WTC11 (cell line): ENCODE results near the gene RASAL2.

Source experiments
- CTCF ChIP-seq: fragments of 200-600 bp; IDR thresholded peaks from 2 replicates; pipeline ENCODE4 v1.8.0; 2022; ENCODE audit warnings: antibody characterized with exemption
- OVOL2 ChIP-seq: fragments of 250-450 bp; sonication (Bioruptor Pico); IDR thresholded peaks from 2 replicates; pipeline ENCODE4 v1.9.0; 2021; ENCODE audit warnings: mild to moderate bottlenecking, borderline replicate concordance
- USF2 ChIP-seq: sonication (generic); formaldehyde crosslinking; IDR thresholded peaks from 2 replicates; pipeline ENCODE4 v1.8.1; 2023; ENCODE audit warnings: mild to moderate bottlenecking, missing genetic modification reagents, moderate library complexity
- TF ChIP-seq, protein P1 (sequence below): fragments of 250-450 bp; sonication (Bioruptor Pico); IDR thresholded peaks from 2 replicates; pipeline ENCODE4 v1.9.0; 2021; ENCODE audit warnings: mild to moderate bottlenecking, borderline replicate concordance
- TF ChIP-seq, protein P2 (sequence below): sonication (generic); formaldehyde crosslinking; conservative IDR thresholded peaks from 2 replicates; pipeline ENCODE4 v1.8.1; 2022; ENCODE audit warnings: mild to moderate bottlenecking, missing genetic modification reagents
- TF ChIP-seq, protein P3 (sequence below): sonication (generic); formaldehyde crosslinking; IDR thresholded peaks from 2 replicates; pipeline ENCODE4 v1.8.1; 2022; ENCODE audit warnings: missing genetic modification reagents, borderline replicate concordance

- TF ChIP-seq CTCF (no peak), USF2 (CRISPR knock-in tag) (no peak), OVOL2 (no peak)
- TF ChIP-seq, protein P1, sequence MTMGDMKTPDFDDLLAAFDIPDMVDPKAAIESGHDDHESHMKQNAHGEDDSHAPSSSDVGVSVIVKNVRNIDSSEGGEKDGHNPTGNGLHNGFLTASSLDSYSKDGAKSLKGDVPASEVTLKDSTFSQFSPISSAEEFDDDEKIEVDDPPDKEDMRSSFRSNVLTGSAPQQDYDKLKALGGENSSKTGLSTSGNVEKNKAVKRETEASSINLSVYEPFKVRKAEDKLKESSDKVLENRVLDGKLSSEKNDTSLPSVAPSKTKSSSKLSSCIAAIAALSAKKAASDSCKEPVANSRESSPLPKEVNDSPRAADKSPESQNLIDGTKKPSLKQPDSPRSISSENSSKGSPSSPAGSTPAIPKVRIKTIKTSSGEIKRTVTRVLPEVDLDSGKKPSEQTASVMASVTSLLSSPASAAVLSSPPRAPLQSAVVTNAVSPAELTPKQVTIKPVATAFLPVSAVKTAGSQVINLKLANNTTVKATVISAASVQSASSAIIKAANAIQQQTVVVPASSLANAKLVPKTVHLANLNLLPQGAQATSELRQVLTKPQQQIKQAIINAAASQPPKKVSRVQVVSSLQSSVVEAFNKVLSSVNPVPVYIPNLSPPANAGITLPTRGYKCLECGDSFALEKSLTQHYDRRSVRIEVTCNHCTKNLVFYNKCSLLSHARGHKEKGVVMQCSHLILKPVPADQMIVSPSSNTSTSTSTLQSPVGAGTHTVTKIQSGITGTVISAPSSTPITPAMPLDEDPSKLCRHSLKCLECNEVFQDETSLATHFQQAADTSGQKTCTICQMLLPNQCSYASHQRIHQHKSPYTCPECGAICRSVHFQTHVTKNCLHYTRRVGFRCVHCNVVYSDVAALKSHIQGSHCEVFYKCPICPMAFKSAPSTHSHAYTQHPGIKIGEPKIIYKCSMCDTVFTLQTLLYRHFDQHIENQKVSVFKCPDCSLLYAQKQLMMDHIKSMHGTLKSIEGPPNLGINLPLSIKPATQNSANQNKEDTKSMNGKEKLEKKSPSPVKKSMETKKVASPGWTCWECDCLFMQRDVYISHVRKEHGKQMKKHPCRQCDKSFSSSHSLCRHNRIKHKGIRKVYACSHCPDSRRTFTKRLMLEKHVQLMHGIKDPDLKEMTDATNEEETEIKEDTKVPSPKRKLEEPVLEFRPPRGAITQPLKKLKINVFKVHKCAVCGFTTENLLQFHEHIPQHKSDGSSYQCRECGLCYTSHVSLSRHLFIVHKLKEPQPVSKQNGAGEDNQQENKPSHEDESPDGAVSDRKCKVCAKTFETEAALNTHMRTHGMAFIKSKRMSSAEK (CRISPR knock-in tag) = no peak
- TF ChIP-seq, protein P2, sequence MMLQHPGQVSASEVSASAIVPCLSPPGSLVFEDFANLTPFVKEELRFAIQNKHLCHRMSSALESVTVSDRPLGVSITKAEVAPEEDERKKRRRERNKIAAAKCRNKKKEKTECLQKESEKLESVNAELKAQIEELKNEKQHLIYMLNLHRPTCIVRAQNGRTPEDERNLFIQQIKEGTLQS (CRISPR knock-in tag) = no peak
- TF ChIP-seq, protein P3, sequence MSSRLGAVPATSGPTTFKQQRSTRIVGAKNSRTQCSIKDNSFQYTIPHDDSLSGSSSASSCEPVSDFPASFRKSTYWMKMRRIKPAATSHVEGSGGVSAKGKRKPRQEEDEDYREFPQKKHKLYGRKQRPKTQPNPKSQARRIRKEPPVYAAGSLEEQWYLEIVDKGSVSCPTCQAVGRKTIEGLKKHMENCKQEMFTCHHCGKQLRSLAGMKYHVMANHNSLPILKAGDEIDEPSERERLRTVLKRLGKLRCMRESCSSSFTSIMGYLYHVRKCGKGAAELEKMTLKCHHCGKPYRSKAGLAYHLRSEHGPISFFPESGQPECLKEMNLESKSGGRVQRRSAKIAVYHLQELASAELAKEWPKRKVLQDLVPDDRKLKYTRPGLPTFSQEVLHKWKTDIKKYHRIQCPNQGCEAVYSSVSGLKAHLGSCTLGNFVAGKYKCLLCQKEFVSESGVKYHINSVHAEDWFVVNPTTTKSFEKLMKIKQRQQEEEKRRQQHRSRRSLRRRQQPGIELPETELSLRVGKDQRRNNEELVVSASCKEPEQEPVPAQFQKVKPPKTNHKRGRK = no peak
Observed at GRCh38 chr1:178065250-178065649, 28.7 kb upstream of the RASAL2 start.
